WTC11 (cell line): Measurements from ENCODE around the gene APH1A.

Experiments used
- ATF3 ChIP-seq: sonication (generic); formaldehyde crosslinking; conservative IDR thresholded peaks from 2 replicates; pipeline ENCODE4 v1.8.1; 2022; ENCODE audit warnings: mild to moderate bottlenecking, missing genetic modification reagents
- TF ChIP-seq, protein P1 (sequence below): sonication (generic); formaldehyde crosslinking; IDR thresholded peaks from 2 replicates; pipeline ENCODE4 v1.8.0; 2022; ENCODE audit warnings: mild to moderate bottlenecking, missing genetic modification reagents
- TF ChIP-seq, protein P2 (sequence below): sonication (generic); formaldehyde crosslinking; IDR thresholded peaks from 2 replicates; pipeline ENCODE4 v1.8.0; 2022; ENCODE audit warnings: mild to moderate bottlenecking, missing genetic modification reagents

GRCh38 chr1:150288382-150288781 lies 19.6 kb upstream of the APH1A start:
- TF ChIP-seq ATF3 (CRISPR knock-in tag): no peak
- TF ChIP-seq, protein P1, sequence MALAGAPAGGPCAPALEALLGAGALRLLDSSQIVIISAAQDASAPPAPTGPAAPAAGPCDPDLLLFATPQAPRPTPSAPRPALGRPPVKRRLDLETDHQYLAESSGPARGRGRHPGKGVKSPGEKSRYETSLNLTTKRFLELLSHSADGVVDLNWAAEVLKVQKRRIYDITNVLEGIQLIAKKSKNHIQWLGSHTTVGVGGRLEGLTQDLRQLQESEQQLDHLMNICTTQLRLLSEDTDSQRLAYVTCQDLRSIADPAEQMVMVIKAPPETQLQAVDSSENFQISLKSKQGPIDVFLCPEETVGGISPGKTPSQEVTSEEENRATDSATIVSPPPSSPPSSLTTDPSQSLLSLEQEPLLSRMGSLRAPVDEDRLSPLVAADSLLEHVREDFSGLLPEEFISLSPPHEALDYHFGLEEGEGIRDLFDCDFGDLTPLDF (CRISPR knock-in tag): no peak
- TF ChIP-seq, protein P2, sequence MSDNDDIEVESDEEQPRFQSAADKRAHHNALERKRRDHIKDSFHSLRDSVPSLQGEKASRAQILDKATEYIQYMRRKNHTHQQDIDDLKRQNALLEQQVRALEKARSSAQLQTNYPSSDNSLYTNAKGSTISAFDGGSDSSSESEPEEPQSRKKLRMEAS: no peak
